Measurements from ENCODE around the gene TCEAL5. TPM values are rescaled to one million over a fixed set of nuclear protein-coding genes. Genes with fewer than 3 reads are reported as not detected.
"Not testable (repeated sequence)": the region's sequence is repeated elsewhere in the genome, so short reads cannot be mapped to it uniquely, and the experiment has no call there.

Gene TCEAL5
- total RNA-seq, 2 donors from 2014 or later: 0.35 TPM; not detected in 1

GRCh38 chrX:103234869-103235268 lies 41.7 kb downstream of the TCEAL5 start:
- H3K27ac ChIP-seq: no peak overlapping the region
- no peak overlapping the region for H3K9ac ChIP-seq (ENCODE audit: low read depth in 2 of 2, low read length in 2 of 2)
- H3K9me3 ChIP-seq: no peaks in the 10 kb centered on the region
- H3K27me3 ChIP-seq: peaks cover 4% of the 10 kb centered on the region
- no peaks in the 10 kb centered on the region for H3K4me1 ChIP-seq
- intact Hi-C loops (cut with DNase I): no loop called here
- no peak overlapping the region for H3K4me3 ChIP-seq
- TF ChIP-seq, protein P1, sequence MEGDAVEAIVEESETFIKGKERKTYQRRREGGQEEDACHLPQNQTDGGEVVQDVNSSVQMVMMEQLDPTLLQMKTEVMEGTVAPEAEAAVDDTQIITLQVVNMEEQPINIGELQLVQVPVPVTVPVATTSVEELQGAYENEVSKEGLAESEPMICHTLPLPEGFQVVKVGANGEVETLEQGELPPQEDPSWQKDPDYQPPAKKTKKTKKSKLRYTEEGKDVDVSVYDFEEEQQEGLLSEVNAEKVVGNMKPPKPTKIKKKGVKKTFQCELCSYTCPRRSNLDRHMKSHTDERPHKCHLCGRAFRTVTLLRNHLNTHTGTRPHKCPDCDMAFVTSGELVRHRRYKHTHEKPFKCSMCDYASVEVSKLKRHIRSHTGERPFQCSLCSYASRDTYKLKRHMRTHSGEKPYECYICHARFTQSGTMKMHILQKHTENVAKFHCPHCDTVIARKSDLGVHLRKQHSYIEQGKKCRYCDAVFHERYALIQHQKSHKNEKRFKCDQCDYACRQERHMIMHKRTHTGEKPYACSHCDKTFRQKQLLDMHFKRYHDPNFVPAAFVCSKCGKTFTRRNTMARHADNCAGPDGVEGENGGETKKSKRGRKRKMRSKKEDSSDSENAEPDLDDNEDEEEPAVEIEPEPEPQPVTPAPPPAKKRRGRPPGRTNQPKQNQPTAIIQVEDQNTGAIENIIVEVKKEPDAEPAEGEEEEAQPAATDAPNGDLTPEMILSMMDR (IDR thresholded peaks at IDR 0.05): no peak
- no peaks in the 10 kb centered on the region for H3K36me3 ChIP-seq
- no peak for DNase-seq

DNA sequence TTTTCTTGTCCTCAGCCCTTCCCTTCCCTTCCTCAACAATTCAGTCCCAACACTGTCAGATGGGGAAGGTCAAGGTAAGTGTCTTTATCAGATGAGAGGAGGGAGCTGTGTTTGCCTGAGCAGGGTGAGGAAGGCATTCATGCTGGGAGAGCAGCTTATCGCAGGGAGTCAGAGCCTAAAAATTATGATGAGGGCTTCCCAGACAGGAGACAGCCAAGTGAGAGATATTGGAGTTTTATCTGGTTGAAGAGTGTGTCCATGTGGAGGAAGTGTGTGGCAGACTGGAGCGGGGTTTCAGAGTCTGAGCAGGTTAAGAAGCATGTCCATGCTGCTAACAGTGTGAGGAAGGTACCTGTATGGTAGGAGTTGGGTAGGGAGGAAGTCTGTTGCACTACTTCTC lies 43.3 kb downstream of the TCEAL5 start:
- TF ChIP-seq, protein P1 (IDR thresholded peaks at IDR 0.05): no peak
- intact Hi-C loops (cut with DNase I): no loop called here

DNA sequence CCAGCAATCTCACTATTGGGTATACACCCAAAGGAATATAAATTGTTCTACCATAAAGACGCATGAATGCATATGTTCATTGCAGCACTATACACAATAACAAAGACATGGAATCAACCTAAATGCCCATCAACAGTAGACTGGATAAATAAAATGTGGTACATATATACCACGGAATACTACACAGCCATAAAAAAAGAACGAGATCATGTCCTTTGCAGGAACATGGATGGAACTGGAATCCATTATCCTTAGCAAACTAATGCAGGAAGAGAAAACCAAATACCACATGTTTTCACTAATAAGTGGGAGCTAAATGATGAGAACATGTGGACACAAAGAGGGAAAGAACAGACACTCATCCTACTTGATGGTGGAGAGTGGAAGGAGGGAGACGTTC lies 50.6 kb downstream of the TCEAL5 start:
- H3K4me3 ChIP-seq; DNase-seq; intact Hi-C loops (cut with DNase I): not testable (repeated sequence)

More for the DNA sequence above, 43.3 kb downstream of the TCEAL5 start:
- Histone ChIP-seq H3K36me3 (no peaks in the 10 kb centered on the region), H3K9me3 (no peaks in the 10 kb centered on the region), H3K4me3 (no peak overlapping the region), H3K27me3 (no peaks in the 10 kb centered on the region), H3K4me1 (no peaks in the 10 kb centered on the region), H3K27ac (no peak overlapping the region), H3K9ac (ENCODE audit: low read depth in 2 of 2, low read length in 2 of 2) (no peak overlapping the region)
- DNase-seq: no peak

More for the DNA sequence above, 50.6 kb downstream of the TCEAL5 start:
- H3K4me1 ChIP-seq; H3K27ac ChIP-seq; H3K27me3 ChIP-seq; H3K9ac ChIP-seq (ENCODE audit: low read depth in 2 of 2, low read length in 2 of 2); H3K9me3 ChIP-seq; H3K36me3 ChIP-seq: not testable (repeated sequence)

Other genes with a start within 250 kb of the TCEAL5 start
- 1 to 10 TPM in 1 of 2 donors, under 1 TPM in 1; 0.77 to 1.9 TPM for gene BEX1, start 212.6 kb downstream of the TCEAL5 start, total RNA-seq
- gene NXF3, start 183.6 kb downstream of the TCEAL5 start, total RNA-seq: under 1 TPM in 1 of 2 donors, not detected in 1; 0.40 TPM
- 10 to 100 TPM in 1 of 2 donors, 1 to 10 TPM in 1; 7.6 to 16.4 TPM for gene BEX4, start 61.6 kb downstream of the TCEAL5 start, total RNA-seq
- 10 to 100 TPM; 39.0 to 44.4 TPM for gene TCEAL8, start 21.6 kb downstream of the TCEAL5 start, total RNA-seq
- gene BEX2, start 34.2 kb upstream of the TCEAL5 start, total RNA-seq: 1 to 10 TPM; 6.1 to 6.6 TPM
- gene TCEAL7, start 53.5 kb upstream of the TCEAL5 start, total RNA-seq: 1 to 10 TPM in 1 of 2 donors, under 1 TPM in 1; 0.82 to 4.0 TPM
- gene TCEAL9, start 79.8 kb upstream of the TCEAL5 start, total RNA-seq: 10 to 100 TPM; 23.9 to 34.7 TPM
- 10 to 100 TPM; 33.7 to 44.9 TPM for gene BEX3, start 99.8 kb upstream of the TCEAL5 start, total RNA-seq
- gene RAB40A, start 242.7 kb upstream of the TCEAL5 start, total RNA-seq: under 1 TPM; 0.10 to 0.16 TPM

Data from colonic mucosa (tissue), 4 donors.